Middle frontal gyrus (tissue), 1 donor: ENCODE measurements around the gene ABCG2.
"Not testable (repeated sequence)": the region's sequence is repeated elsewhere in the genome, so short reads cannot be mapped to it uniquely, and the experiment has no call there.

Experiments used
- DNase-seq: peaks from one replicate; pipeline ENCODE4 v3.0.0-alpha.2; 2015; ENCODE audit warnings: low spot score; ENCODE audit errors: extremely low spot score

The ABCG2 gene

DNA sequence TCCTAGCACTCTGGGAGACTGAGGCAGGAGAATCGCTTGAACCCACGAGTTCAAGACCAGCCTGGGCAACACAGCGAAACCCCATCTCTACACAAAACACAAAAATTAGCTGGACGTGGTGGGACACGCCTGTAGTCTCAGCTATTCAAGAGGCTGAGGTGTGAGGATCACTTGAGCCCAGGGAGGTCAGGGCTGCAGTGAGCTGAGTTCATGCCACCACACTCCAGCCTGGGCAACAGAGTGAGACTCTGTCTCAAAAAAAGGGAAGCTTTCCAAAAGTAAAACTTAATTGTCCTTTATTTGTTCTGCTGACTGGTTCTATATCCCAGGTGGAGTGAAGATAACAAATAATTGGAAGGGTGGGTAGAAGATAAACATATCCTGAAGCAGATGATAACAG lies 45.6 kb downstream of the ABCG2 start:
- no peak for DNase-seq

DNA sequence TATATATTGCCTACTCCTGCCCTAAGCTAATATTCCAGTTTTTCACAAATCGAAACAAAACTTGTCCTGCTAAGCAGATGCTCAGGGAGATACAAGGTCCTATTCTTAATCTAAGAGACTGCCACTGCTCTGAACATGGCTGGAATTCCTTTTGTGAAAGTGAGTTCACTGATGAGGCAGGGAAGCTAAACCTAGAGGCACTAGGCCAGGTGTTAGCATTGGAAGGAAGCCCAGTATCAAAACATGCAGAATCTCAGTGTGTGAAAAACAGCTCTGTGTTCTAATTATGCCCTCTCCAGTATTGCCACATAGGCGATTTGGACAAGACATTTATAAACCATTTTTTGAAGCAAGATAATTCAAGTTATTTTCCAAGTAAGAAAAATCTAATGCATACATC lies 47.6 kb downstream of the ABCG2 start:
- no peak for DNase-seq

- DNase-seq, result no peak
These were observed 49.1 kb downstream of the ABCG2 start for GRCh38 chr4:88109123-88109881.

DNA sequence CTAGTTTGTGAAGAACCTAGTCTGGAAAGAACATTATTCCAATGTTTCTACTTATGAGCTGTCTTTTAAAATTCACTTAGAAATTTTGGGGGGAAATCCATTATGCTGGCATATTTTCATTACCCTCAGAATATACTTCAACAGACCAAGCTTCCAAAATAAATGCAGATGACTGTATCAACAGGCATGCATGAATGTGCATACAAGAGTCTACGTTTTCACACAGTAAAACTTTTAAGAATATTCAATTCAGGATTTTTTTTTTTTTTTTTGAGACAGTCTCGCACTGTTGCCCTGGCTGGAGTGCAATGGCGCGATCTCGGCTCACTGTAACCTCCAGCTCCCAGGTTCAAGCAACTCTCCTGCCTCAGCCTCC lies 49.7 kb downstream of the ABCG2 start:
- no peak for DNase-seq

GRCh38 chr4:88108108-88108465 lies 50.4 kb downstream of the ABCG2 start:
- not testable (repeated sequence) for DNase-seq

- DNase-seq, result no peak
These were observed 50.9 kb downstream of the ABCG2 start for GRCh38 chr4:88107406-88108107.

DNA sequence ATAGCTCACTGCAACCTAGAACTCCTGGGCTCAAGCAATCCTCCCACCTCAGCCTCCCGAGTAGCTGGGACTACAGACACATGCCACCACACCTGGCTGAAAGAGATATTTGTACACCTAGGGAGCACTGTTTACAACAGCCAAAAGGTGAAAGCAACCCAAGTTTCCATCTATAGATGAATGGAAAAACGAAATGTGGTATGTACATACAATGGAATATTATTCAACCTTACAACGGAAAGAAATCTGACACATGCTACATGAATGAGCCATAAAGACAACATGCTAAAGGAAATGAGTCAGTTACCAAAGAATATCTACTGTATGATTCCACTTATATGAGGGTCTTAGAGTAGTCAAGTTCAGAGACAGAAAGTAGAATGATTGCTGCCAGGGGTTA lies 52.2 kb downstream of the ABCG2 start:
- no peak for DNase-seq

GRCh38 chr4:88104902-88105610 lies 53.4 kb downstream of the ABCG2 start:
- DNase-seq, result no peak

DNA sequence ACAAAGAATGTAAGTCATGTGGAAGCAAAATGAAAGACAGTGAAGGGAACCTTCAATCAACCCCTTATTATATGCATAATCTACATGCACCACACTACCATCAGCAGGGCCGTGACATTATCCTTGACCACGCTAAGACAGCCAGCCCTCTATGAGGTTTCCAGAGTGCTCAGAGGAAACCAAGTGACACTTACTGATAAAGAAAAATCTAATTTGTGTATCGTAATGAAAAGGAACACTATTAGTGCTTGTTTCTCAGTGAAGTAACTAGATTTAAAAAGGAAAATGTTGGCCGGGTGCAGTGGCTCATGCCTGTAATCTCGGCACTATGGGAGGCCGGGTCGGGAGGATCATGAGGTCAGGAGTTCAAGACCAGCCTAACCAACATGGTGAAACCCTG lies 56.4 kb downstream of the ABCG2 start:
- no peak for DNase-seq

DNA sequence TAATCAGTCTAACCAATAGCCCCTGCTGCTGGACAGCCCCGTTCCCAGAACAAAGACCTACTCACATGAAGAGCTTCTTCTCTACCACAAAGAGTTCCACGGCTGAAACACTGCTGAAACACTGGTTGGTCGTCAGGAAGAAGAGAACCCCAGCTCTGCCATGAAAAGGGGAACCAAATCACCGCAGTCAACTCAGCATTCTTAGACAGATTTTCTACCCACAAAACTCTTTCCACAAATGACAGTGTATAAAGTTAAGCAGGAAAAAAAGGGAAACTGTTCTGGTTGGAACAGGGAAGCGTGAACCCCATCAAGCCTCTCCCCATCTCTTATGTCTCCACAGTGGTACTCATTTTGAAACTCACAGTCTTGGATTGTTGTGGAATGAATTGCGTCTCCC lies 57.3 kb downstream of the ABCG2 start:
- DNase-seq, result no peak

DNA sequence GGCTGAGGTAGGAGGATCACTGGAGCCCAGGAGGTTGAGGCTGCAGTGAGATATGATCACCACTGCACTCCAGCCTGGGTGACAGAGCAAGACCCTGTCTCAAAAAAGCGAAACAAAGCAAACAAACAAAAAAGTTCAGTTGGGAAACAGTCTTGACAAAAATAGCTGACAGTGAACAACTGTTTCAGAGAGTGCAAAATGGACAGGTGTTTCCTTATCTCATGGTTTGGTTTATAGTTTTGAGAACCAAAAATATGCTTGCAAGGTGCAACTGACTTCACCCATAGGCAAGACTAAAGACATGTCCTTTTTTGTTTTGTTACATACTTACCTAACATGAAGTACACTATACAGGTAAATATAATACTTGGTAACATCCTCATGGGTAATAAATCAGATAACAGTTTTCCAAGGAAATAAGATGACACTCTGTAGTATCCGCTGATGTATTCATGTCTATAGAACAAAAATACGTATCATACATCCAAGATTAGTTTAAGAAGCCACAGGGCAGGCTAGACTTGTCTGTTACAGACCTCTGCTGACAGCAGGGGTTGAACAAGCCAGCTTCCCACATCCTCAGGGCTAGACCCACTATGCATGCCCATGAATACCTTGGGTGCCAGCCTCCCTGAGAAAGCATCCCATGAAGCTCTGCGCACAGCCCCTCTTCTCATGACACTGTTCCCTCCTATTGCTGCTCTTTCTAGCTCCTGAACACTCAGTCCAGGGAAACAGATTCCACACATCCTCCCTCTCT lies 59.3 kb downstream of the ABCG2 start:
- DNase-seq, result no peak

GRCh38 chr4:88097781-88098180 lies 60.7 kb downstream of the ABCG2 start:
- no peak for DNase-seq

GRCh38 chr4:88097301-88097700 lies 61.1 kb downstream of the ABCG2 start:
- DNase-seq, result no peak

GRCh38 chr4:88093874-88094273 lies 64.6 kb downstream of the ABCG2 start:
- no peak for DNase-seq

DNA sequence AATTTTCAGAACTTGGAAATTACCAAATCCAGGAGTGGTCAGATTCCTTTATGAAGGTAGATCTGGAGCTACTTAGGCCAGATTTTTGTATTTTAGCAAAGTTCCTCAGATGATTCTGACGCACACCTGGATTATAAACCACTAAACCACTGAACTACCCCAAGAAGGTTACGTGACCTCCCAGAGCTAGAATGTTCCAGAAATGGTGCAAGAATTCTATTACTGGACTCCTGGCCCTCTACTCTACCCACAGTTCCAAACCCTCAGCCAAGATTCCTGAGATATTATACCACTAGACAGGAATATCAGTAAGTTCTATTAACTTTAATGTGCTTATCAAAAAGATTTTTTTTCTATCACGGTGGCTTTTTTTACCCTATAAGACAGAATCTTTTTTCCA lies 67.1 kb downstream of the ABCG2 start:
- no peak for DNase-seq

GRCh38 chr4:88090898-88091297 lies 67.5 kb downstream of the ABCG2 start:
- DNase-seq, result no peak

GRCh38 chr4:88087004-88087403 lies 71.4 kb downstream of the ABCG2 start:
- DNase-seq, result no peak

DNA sequence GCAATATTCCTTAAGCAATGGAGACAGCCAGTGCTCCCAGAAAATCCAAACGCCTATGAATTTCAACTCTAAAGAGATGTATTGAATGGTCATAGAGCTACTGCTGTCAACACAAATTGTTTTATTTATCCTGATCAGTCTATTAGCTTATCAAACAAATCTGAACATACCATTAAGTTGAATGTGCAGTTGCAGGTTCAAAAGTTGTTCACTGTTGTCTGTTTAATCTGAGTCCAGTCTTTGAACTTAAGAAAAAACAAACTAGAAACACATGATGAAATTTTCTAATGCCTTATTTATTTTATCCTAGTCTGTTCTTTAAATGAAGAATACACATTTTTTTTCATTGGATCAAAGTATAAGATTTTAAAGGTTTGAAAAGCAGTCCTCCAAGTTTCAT lies 77.8 kb downstream of the ABCG2 start:
- DNase-seq, result no peak

DNA sequence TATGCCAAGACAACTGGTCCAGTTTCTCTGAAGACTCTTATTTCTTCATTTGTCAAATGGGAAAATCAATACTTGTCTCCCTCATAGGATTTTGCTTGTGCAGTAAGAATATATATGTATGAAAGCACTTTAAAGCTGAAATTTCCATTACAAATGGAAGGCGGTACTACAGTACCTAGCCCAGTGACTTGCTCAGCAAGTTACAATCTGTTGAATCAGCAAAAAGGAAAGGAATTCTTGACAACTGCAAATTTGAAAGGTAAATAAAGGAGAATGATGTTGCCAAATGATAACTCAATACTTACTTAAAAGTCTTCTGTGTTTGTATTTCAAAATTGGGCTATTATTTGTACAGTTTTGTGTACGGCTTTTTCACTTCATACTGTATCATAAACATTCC lies 79.9 kb downstream of the ABCG2 start:
- no peak for DNase-seq

- DNase-seq, result no peak
These were observed 80.4 kb downstream of the ABCG2 start for GRCh38 chr4:88077911-88078524.

DNA sequence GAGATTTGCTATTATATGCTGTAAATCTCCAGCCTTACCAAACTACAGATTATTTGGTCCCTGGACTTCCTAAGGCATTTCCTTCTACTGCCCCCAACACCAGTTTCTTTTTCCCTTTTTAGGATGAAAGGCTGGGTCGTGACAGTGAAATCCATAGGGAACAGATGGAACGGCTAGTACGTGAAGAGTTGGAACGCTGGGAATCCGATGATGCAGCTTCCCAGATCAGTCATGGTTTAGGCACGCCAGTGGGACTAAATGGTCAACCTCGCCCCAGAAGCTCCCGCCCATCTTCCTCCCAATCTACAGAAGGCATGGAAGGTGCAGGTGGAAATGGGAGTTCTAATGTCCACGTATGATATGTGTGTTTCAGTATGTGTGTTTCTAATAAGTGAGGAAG lies 83.1 kb downstream of the ABCG2 start:
- DNase-seq, result no peak
